Activated CD4-positive, alpha-beta T cell treated with anti-CD3 and anti-CD28 coated beads for 24 hours (primary cell): ENCODE results near the gene ATXN1L.
"Not testable (repeated sequence)": the region's sequence is repeated elsewhere in the genome, so short reads cannot be mapped to it uniquely, and the experiment has no call there.

Source experiments
- DNase-seq, 2 donors: peaks; one replicate each; pipeline ENCODE4 v3.0.0-alpha.2; 2020; ENCODE audit warnings: low read depth in 2 of 2

Gene ATXN1L

DNA sequence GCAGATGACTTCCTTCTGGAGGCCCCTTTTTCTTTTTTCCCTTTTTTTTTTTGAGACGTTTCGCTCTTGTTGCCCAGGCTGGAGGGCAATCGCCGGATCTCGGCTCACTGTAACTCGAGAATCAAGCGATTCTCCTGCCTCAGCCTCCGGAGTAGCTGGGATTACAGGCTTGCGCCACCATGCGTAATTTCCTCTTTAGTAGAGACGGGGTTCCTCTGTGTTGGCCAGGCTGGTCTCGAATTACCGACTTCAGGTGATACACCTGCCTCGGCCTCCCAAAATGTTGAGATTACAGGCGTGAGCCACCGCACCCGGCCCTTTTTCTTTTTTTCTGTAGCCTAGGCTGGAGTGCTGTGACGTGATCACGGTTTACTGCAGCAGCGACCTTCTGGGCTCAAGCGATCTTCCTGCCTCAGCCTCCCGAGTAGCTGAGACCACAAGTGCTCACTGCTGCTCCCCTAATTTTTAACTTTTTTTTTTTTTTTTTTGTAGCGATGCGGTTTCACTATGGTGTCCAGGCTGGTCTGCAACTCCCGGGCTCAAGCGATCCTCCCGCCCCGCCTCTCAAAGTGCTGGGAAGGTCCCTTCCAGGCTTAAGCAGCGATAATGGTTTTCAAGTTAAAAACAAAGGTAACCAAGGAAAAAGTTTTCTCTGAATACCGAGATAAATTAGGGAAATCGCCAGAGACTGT is 48.6 kb downstream of the ATXN1L start:
- peak in 1 of 2 donors; percentile 20 for DNase-seq

DNA sequence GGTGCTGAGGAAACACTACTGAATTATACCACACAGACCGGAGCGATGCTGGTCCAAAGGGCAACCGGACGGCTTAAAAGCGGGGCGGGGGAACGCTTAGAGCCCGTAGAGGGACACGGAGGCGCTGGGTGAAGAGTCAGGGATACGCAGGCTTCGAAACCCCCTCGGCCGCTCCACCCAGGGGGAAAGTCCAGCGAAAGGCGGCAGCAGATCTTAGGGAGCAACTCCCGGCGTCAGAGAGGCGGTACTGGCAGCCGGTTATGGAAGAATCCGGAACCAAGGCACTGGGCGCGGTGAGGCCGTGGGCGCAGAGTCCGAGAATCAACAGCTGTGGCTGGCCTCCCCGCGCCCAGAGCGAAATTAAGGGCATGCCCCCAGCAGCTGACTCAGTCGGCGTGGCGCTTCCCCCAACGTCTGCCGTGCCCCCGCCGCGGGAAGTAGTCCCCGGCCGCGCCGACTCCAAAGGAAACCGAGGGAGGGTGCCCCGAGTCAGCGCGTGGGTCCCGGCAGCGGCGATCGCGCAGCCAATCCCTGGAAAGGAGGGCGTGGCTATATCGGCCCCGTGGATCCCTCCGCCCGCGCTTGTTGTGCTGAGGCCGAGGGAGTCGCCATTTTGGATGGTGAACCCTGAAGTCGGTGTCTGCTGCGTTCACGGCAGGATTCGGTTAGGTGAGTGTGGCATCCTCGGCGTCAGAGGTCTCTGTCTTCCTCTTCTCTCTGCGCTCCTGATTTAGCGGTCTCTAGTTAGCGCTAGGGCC is 49.3 kb downstream of the ATXN1L start, which contains the start of gene IST1:
TSS of gene IST1 (plus strand) at position 611 of the 758 bp plus-strand sequence. CDS start 20,110 bp downstream, outside the sequence.
- peak; percentile 95 to 96 for DNase-seq

DNA sequence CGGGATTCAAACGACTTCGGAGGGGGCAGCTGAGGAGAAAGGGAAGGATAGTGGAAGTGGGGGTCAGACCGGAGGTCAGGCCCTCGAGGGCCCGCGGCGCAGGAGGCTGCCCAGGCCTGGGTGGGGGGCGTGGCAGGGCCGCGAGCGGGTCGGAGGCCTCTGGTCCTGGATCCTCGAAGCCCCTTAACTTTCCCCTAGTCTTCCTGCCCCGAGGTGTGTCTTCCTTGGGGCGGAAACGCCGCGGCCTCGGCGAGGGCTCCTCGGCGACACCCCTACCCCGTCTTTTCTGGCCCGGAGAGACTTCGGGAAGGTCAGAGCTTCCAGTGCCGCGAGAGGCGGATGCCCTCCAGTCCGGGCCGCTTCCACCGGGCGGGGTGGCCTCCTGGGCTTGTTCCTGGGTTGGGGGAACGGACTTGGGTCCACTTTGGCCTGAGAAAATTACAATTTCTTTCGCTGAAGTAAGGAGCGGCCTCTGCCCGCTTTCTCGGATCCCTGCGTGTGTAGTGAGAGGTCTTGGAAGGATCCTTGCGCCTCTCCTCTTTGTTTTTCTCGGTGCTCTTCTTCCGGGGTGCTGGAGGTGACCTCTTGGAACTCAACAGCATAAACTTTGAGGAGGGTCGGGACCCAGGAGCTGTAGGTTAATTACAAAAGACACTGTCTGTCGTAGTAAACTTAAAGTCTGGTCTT is 50.0 kb downstream of the ATXN1L start:
- DNase-seq = no peak

DNA sequence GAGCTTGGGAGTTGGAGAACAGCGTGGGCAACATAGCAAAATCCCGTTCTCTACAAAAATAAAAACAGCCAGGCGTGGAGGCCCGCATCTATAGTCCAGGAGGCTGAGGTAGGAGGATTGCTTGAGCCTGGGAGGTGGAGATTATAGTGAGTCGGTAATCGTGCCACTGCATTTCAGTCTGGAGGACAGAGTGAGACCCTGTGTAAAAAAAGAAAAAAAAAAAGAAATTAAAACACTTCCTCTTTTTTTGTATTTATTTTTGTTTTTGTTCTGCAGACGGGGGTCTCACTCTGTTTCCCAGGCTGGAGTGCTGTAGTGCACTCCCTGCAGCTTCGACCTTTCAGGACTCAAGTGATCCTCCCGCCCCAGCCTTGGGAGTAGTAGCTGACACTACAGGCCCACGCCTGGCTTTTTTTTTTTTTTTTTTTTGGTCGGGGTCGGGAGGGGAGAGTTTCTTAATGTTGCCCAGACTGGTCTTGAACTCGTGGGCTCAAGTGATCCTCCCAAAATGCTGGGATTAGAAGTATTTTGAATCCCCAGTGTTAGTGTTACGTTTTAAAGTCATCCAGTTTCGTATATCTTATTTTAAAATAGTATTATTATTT is 51.1 kb downstream of the ATXN1L start:
- DNase-seq = no peak

DNA sequence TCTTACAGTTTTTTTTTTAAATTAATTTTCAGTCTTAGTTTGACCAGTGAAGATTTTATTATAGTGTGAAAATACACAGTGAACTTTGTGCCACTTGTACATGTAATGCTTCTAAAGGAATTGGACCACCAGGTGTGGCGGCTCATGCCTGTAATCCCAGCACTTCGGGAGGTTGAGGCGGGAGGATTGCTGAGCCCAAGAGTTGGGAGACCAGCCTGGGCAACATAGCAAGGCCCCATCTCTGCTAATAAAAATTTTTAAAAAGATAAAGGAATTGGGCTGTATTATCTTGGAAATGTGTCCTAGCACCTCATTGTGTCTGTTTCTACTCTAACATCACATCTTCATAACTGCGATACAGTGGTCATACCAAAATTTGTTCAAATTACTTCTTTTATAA is 53.4 kb downstream of the ATXN1L start:
- no peak for DNase-seq

DNA sequence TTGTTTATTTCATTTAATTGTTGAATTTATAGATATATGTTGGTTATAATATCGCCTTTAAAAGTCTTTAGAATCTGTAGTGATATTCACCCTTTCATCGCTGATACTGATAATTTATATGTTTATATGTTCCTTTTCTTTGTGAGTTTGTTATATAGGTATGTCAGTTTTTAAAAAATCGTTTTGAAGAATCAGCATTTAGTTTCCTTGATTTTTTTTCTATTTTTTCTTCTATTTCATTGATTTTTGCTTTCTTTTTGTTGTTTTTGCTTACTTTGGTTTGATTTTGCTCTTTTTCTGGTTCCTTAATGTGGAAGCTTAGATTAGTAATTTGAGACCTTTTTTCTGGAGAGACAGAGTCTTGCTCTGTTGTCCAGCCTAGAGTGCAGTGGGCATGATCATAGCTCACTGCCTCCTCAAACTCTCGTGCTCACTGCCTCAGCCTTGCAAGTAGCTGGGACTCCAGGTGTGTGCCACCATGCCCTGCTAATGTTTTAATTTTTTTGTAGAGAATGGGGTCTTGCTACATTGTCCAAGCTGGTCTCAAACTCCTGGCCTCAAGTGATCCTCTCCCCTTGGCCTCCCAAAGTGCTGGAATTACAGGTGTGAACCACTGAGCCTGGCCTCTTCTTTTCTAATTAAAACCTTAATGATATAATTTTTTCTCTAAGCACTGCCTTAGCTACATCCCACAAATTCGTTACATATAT is 57.0 kb downstream of the ATXN1L start:
- no peak for DNase-seq

DNA sequence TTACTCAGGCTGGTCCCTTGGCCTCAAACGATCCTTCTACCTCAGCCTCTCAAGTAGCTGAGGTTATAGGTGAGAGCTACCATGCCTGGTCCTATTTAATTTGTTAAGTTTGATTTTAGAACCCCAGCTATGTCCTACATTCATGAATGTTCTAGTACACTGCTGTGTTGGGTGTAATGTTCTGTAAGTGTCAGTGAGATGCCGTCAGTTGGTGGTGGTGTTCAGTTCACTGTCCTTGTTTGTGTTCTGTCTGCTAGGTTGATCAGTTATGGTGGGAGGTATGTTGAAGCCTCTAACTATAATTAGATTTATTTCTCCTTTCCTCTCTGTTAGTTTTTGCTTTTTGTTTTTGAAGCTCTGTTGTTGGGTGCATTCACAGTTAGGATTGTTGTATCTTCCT is 57.8 kb downstream of the ATXN1L start:
- no peak for DNase-seq

DNA sequence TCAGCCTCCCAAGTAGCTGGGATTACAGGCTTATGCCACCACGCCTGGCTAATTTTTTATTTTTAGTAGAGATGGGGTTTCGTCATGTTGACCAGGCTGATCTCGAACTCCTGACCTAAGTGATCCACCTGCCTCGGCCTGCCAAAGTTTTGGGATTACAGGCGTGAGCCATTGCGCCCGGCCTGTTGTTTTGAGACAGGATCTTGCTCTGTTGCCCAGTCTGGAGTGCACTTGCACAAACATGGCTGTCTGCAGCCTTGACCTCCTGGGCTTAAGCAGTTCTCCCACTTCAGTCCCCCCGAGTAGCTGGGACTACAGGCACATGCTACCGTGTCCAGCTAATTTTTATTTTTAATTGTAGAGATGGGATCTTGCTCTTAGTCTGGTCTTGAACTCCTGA is 58.5 kb downstream of the ATXN1L start:
- no peak for DNase-seq

DNA sequence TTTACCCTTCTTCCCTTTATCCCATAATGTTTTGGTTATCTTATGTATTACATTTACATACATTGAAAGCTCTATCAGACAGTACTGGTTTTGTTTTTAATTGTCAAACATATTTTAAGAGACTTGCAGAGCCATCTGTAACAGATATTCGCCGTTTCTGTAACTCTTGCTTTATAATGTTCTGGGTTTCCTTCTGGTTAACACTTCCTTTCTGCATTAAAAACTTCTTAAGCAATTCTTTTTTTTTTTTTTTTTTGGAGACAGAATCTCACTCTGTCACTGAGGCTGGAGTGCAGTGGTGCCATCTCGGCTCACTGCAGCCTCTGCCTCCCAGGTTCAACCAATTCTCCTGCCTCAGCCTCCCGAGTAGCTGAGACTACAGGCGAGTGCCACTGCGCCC is 60.0 kb downstream of the ATXN1L start:
- not testable (repeated sequence) for DNase-seq
